NCI-H774 (cell line): ENCODE measurements around the gene SYS1.

Source experiments
- DNase-seq: peaks from one replicate; lab custom pipeline; 2025; lab: John Stamatoyannopoulos, UW

Gene SYS1

DNA sequence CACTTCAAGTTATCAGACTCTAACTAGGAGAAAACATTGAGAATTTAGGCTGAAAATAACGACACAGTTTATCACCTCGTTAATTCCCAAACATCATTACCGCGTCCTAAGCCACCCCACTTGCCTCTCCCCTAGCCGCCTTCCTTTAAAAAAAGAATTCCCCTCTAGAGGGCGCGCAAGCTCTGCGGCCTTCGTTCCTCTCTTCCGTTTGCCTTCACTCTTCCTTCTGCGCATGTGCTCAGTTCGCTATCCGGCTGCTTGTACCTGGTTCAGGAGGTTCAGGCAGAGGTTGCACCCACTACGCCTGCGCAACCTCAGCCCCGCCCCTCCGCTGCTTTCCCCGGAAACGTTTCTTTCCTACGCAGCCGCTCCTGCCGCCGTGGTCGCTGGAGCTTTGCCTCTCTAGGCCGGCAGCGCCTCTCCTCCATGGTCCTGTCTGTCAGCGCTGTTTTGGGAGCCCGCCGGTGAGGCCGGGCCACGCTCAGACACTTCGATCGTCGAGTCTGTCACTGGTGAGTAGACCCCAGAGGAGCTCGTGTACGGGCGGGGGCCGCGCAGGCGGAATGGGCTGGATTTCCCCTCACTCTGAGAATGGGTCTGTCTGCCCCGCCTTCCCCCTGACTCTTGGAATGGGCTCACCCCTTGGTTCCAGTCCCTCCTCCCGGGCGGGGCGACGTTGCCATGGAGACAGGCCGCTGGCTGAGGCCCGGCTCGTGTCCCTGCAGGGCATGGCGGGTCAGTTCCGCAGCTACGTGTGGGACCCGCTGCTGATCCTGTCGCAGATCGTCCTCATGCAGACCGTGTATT is at the start of gene SYS1:
TSS of gene SYS1 (plus strand) at position 353 of the 807 bp plus-strand sequence. CDS start at position 729, 376 bp downstream.
- DNase-seq = peak; percentile 96

DNA sequence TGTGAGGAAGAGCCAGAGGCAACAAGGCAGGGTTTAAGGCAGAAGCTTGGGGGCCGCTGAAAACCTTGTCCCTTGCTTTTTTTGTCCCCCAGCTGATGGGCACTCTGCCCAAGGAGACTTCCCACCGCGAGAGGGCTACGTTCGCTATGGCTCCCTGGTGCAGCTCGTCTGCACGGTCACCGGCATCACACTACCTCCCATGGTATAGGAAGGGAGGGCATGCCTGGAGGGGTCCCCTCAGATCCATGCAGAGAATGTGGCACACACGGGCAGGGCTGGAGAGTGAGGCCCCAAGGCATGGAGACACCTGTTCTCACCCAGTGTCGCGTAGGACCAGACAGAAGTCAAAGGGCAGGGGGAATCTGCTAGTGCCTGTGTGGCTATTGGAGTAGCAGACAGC is 49.0 kb upstream of the SYS1 start:
- DNase-seq = no peak

DNA sequence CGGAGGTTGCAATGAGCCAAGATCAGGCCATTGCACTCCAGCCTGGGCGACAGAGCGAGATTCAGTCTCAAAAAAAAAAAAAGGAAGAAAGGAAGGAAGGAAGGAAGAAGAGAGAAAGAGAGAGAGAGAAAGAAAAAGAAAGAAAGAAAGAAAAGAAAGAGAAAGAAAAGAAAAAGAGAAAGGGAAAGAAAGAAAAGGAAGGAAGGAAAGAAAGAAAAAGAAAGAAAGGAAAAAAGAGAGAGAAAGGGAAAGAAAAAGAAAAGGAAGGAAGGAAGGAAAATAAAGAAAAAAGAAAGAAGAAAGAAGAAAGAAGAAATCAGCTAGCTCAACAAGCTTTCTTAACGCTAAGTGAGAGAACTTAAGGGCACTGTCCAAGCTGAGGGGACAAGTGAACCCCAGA is 47.3 kb upstream of the SYS1 start:
- no peak for DNase-seq

DNA sequence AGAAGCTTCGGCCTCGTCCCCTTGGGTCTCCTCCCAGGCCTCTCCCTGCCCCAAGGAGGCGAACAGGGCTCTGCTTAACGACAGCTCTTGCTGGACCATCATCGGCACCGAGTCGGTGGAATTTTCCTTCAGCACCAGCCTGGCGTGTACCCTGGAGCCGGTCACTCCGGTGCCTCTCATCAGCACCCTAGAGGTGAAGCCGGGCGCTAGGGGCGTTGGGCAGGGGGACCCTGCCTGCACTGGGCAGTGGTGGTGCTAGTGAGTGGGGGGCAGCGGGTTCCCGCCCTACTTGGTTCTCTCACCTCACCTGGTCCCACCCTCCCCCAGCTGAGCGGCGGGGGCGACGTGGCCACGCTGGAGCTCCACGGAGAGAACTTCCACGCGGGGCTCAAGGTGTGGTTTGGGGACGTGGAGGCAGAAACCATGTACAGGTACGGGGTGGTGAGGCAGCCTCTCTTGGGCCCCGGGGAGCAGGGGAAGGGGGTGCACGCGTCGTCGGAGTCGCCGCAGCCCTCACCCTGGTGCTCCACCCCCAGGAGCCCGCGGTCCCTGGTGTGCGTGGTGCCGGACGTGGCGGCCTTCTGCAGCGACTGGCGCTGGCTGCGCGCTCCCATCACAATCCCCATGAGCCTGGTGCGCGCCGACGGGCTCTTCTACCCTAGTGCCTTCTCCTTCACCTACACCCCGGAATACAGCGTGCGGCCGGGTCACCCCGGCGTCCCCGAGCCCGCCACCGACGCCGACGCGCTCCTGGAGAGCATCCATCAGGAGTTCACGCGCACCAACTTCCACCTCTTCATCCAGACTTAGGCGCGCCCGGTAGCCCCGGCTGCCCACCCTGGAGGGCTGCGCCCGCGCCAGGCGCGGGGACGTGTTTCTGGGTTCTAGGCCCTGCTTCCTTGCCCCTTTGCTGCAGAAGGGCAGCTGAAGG is 46.5 kb upstream of the SYS1 start:
- DNase-seq = no peak

DNA sequence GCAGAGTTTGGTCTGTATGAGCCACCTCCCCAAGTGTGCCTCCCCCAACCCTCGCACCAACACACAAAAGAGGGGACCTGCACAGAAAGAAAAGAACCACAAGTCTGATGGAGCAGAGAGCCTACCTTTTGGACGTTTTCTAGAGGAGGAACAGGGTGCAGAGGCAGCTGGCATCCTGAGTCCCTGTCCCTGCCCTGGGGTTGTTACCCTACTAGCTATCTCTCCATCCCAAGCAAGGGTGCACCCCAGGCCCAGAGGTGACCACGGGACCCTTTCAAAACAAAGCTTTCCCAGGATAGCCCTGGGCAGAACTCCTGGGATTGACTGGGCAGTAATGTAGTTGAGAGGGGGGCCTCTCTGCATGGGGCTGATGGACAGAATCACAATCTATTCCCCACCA is 45.1 kb upstream of the SYS1 start:
- DNase-seq = no peak

DNA sequence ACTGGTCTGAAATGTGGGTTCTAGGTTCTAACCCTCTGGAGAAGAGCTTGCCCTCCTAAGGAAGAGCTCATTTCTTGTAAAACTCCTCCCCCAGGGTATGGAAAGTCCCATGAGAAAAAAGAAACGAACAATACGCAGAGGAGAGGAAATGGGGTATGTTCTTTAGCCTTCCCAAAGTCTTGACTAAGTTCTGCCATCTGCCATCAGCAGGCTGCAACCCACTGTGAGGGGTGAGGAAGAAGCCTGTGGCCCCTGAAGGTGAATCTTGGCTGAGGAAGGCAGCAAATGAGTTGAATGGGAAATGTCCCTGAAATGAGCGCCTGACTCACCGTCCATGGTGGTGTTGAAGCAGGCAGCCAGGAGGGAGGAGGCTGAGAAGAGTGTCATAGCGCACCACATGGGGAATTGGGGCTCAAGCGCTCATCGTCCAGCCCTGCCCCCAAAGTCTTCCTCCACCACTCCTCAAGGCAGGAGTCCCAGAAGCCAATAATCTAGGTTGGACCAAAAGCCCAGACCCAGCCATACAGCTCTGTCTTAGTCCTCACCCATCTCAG is 44.5 kb upstream of the SYS1 start:
- no peak for DNase-seq

DNA sequence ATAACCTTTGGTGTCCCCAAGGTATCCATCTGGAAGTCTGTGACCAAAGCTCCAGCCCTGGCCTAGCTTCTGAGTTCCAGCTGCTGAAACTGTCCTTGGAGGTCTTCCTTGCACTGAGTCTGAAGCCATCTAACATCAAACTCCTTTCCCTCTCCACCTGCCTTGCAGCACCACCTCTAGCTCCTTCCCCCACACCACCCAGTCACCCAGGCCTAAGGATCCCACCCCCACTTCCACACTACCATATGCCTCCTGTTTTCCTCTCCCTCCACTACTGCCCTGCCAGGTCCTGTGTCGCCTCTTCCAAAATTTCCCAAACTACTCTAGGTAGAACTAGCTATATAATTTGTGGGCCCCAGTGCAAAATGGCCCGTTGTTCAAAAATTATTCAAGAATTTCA is 44.0 kb upstream of the SYS1 start:
- no peak for DNase-seq

DNA sequence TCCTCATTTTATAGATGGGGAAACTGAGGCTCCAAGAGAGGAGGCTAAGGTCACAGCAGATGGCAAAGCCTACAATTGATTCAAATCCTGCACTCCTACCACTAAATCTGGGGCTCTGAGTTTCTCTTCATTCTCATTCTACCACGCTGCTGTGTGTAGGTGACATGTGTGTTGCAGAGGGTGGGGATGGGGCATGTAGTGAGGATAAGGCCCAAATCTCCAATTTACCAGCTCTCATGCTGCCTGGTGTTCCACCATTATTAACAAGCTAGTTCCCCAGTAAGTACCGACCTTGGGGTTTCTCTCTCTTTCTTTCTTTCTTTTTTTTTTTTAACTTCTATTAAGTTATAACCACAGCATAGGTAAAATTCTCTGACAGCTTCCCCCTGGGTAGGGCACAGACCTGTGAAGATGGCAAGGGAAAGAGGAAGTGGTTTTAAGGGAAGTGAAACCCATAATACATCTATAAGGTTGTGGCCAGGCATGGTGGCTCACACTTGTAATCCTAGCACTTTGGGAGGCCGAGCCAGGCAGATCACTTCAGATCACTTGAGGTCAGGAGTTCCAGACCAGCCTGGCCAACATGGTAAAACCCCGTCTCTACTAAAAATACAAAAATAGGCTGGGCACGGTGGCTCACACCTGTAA is 41.9 kb upstream of the SYS1 start:
- DNase-seq = no peak

DNA sequence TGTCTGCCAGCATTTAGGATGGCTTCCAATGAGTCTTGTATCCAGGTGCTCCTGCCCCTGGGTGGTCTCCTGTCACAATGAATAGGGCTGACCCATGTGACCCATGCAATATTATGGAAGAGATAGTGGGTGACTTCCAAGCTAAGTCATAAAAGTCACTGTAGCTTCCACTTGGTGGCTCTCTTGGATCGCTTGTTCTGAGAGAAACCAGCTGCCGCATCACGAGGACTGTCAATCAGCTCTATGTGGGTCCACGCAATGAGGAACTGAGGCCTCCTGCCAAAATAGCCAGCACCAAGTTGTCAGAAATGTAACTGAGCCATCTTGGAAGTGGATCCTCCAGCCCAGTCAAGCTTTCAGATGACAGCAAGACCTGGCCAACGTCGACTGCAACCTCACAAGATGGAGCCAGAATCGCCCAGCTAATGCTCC is 40.0 kb upstream of the SYS1 start:
- DNase-seq = peak; percentile 14

DNA sequence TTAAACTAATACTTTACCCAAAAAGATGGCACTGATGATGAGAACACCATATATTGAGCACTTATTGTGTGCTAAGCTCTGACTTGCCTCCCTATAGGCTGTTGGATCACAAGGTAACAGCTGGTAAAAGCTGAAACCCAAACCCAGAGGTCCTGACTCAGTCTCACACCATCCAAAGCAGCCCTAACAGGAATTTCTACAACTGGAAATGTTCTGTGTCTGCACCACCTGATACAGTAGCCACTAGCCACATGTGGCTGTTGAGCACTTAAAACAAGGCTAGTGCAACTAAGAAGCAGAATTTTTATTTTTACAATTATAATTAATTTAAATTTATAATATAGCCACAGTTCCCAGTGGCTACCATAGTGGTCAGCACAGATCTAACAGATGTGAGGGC is 39.2 kb upstream of the SYS1 start:
- no peak for DNase-seq

DNA sequence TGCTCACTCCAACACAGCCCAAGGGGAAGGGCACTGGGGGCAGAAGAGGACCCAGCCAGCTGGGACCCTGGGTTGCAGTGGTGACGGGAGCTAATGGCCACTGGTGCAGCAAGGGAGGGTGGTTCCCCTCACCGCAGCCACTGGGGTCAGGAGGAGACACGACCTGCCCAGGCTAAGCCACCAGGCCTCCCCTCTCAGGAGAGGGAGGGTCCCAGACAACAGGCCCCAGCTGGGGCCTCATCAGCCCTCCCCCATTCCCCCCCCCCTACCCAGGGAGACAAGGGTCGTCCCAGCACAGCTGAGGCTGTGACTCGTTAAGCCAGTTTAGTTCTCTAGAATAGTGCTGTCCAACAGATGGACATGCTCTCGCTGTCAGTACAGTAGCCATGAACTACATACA is 37.6 kb upstream of the SYS1 start:
- DNase-seq = no peak

DNA sequence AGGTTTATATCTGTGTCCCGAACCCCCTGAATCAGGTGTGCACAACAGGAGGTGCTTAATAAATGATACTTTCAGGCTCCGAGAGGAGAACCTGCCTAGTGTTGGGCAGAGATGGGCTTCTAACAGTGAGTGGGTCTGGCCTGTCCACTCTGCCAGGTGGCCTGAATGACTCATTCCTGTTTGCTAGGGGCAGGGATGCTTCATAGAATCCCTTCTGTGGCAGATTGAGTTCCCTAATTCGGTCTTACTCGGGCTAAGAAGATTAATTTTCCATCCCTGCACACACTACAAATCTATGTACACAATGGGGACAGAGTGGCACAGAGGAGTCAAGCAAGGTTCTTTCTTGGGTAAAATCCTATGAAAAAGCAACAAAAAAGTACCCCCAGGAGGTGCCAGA is 34.5 kb upstream of the SYS1 start:
- DNase-seq = no peak

DNA sequence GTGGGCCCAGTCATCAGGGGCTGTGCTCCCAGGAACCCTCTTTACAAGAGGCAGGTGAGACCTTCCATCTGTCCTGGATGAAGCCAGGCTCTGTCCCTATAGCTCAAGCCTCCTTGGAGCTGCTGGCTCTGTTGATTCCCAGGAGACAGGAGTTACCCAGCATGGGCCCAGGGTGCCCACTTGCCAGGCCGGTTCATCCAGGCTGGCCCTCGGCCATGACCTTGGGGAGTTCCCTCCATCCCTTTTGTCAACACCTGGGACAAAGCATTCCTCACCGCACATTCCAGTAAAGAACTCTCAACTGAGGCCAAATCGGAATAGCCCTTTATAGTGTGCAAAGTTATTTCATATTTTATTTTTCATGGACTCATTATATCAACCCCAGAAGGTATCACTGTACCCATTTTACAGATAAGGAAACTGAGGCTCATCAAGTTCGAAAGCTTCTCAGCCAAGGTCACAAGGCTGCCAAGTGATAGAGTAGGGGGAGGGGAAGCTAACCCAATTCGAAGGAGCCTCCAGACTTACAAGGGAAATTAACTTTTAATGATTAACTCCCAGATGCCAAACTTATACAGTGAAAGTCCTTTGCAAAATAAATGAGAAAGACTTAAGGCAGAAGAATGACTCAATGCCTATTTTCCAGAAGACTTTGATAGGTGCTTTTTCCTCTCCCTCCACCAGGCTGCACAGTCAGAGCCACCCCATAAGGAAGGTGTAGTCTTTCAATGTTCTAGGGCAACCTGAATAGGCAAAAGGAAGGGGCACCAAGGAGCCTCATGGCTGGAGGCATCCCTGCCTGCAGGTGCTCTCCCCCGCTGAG is 33.2 kb upstream of the SYS1 start:
- no peak for DNase-seq

DNA sequence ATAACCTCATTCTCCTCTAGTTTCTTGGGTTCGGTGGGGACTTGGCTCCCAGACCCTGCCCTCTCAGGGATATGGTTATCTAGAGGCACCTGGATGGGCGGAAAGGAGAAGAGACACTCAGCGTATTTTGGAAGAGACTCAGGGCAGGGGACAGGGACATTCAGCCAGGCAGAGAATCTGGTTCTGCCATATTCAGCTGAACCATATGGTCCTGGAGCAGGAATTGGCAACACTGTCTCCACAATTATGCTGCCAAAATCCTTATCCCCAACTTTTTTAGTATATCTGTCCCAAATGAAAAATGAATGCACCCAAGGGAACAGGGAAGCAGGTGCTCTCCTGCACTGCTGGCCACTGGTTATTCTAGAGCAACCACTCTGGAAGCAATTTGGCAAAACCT is 32.5 kb upstream of the SYS1 start:
- no peak for DNase-seq

DNA sequence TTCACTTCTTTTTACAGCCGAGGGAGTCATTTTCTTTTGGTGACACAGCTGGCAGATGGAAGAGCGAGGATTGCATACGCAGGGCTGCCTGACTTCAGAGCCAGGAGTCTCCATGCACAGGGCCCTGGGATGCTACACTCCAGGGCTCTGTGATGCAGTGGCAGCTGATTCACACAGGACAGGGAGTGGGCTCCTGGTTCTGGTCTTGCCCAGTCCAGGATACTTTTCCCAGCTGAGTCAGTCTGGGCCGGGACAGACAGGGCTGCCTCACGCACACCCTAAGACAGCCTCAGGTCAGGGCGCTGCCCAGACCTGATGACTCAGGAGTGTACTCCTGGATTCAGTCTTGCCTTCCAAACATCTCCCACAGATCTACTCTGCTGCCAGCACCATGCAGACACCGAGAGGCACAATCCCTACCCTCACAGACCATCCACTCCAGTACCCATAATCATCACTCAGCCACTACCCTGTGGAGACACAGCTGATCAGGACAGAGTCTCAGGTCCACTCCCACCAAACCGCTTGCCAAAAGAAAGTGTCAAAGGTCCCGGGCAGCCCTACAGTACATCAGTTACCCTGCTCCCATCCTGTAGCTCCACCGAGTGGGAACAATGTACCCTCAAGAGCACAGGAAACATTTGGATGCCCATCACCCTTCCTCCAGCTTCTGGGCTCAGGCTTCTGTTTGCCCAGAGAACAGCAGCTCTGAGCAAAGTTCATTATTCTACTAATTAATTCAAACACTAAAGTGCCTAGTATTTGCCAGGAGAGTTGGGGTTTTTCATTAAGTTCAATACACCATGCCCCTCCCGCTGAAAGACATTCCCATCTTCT is 26.2 kb upstream of the SYS1 start:
- no peak for DNase-seq

DNA sequence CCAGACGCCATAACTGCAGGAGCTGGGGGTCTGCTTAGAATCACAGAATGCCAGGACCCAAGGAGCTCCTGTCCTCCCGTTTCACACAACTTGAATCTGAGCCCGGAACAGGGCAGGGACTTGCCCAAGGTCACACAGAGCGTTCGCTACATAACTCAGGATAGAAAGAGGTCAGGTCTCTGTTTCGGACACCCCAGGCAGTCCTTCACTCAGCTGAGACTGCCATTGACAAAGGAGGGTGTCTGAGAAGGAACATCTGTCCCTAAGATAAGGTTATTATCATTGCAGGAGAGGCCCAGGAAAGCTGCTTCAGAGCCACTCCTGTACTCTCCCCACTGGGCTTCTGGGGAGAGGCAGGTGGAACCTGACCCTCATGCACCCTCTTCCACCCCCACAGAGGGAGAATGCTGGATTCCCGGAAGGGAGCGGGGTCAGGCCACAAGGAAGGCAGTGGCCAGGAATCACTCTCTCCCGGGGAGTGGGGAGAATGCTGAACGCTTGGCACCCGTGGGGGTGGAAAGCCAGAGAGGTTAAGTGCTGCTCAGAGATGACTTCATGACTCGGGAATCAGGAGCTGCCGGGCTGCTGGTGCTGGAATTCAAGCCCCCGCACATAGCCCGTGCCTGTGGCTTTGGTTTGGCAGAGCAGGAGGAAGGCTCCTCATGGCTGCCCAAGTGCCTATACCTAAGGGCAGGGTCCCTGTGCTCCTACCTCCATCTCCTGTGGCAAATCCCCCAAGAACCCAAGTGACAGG is 25.4 kb upstream of the SYS1 start:
- DNase-seq = no peak

DNA sequence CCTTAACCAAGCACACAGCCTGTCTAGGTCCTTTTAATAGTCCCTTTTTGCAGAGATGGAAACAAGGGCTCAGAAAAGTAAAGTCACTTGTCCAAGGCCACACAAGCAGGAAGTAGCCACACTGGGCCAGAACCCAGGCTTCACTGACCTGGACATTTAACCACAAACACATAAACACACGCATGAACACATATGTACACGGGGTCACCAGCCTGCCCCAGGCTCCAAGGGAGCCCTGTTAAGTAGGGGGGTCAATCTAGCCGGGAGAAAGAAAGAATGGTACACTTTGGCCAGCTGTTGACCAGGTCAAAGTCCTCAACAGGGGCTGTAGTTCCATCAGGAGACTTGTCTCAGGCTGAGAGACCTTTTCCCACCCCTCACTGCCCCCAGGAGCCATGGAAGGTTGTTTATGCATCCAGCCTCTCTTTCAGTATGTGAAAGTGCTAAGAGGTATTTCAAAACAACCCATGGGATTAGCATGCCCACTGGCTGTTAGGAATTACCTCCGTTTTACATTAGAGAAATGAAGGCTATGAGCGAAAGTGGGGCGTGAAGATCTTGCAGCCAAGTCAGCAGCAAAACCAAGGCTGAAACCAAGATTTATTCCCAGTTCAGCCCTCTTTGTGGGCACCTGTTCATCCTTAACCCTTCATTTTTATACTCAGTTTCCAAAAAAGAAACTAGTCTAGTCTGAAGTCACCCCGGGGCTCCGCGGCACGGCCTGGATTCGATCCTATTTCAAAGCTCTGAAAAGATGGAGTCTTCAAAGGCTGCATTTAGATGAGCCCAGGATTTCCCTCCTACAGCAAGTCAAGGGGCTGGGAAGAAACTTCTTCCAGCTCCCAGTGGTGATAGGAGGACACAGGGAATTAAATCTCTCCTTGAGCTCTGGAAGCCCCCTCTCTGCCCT is 24.6 kb upstream of the SYS1 start:
- DNase-seq = no peak

DNA sequence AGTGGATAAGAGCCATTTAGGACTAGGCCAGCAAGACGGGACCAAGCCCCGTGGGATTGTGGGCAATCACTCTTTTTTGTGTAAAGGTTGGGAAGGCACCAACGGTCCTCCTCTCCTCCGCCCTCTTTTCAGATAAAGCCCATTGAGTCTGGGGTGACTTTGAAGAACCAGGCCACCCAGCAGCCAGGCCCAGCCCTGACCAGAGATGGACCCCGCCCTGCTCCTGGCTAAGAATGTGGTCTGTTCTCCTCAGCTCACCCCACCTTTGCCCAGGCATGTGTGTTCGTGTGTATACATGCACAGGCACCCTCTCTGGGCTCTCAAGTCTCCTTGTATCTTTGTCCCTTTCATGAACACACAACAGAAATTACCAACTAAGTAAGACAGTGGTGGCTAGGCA is 23.9 kb upstream of the SYS1 start:
- DNase-seq = no peak

DNA sequence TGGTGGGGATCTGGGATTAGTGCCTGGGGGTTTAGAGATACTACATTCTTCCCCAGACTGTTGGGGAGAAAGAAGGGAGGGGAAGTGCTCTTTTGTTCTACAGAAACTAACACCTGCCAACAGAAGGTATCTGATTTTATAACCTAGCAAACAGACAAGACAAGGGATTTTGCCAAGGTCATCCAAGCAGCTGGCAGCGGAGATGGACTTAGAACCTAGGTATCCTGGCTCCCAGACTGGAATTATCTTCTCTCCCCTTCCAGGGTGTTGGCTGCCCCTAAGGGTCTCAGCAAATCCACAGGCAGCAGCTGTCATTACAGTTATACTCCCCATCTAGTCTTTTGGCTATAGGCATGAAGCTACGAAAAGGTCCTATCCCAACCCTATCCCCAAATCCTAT is 23.2 kb upstream of the SYS1 start:
- no peak for DNase-seq
